AG20443 (cell line): ENCODE data around the gene KCNJ11.

Experiments
- DNase-seq: peaks from one replicate; pipeline ENCODE4 v3.0.0; 2012; ENCODE audit warnings: low spot score, mixed read lengths

KCNJ11 gene

DNA sequence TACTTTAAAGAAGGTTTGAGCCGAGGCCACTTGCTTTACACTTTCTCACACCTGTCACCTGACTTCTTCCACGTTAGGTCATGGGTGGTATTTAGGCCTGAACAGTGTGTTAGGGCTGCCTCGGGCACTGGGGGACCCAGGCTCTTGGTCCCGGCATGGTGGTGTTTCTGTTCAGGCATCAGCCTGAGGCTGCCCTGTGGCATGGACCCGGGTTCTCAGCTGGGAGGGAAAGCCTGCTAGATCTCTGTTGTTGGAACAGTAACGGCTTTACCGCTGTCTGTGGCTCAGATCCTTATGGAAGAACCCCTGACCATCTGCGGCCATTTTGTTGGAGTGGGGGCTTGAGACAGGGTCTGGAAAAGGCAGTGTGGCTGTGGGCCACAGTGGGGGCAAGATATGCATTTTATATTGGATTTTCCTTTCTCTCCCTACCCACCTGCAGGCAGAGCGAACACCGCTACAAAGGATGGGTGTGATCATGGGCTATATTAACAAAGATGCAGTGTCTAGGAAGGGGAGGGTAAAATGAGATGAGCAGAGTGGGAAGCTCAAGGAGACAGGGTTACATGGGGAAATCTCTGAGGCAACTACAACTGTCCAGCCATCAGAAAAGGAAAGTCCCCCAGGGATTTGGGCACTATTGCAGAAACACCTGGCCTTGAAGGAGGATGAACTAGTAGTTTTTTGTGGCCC is 1.6 kb upstream of the KCNJ11 start:
- DNase-seq: no peak

DNA sequence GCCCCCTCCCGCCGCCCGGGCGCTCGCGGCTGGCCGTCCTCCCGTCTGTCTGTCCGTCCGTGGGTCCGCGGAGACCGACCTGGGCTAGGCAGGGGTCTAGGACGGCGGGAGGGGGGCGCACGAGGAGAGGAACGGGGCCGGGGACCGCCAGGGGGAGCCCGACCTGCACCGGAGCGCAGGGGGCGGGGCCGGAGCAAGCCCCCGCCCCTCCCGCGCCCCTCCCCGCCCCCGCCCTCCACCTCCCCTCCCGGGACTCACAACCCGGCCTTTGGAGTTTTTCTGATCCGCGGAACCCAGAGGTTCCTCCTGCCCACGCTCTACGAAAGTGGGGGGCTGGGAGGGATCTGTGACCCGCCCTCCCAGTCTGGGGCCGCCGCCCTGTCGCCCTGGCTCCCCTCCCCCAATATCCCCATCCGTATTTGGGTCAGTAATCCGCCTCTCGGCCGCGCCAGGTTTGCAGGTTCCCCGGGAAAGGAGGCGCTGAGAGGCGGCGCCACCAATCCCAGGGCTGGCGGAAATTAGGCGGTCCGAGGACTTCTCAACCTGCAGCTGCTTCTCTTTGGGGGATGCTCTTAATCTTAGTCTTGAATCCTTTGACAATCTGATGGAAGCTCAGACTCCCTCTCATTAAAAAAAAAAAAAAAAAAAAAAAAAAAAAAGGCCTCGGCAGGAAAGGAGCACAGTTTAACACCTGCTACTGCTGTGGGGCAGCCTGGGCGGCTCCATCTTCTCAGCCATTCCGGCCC is 925 bp upstream of the KCNJ11 start:
- DNase-seq: peak; percentile 83

- DNase-seq: no peak
These were observed 648 bp downstream of the KCNJ11 start for GRCh38 chr11:17387811-17388210.

DNA sequence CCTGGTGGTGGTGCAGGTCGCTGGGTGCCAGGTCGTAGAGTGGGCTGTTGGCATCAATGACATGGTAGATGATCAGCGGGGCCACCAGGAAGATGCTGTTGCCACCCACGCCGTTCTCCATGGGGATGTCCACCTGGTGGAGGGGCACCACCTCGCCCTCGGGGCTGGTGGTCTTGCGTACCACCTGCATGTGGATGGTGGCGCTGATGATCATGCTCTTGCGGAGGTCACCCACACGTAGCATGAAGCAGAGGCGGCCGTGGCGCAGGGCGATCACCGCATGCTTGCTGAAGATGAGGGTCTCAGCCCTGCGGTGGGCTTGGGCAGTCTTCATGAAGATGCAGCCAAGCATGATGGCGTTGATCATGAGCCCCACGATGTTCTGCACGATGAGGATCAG is 1.2 kb downstream of the KCNJ11 start:
- no peak for DNase-seq

GRCh38 chr11:17386331-17387084 is 2.0 kb downstream of the KCNJ11 start:
- peak; percentile 80 for DNase-seq

DNA sequence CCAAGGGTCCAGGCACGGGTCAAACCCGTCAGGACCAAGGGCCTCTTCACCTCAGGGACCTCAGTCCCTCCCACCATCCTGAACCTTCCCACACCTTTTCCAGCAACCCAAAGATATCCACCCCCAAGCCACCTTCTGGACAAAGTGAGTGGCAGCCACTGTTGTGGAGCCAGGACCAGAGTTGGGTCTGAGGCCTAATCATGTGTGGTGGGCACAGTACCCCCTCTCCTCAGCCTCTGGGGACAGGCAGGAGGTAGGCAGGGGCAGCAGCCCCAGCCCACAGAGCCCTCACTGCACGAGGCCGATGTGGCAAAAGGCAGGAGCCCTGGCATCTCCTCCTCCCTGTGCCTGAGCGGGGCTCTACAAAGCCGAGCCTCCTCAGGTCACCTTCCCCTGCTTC is 2.5 kb downstream of the KCNJ11 start:
- DNase-seq: no peak

DNA sequence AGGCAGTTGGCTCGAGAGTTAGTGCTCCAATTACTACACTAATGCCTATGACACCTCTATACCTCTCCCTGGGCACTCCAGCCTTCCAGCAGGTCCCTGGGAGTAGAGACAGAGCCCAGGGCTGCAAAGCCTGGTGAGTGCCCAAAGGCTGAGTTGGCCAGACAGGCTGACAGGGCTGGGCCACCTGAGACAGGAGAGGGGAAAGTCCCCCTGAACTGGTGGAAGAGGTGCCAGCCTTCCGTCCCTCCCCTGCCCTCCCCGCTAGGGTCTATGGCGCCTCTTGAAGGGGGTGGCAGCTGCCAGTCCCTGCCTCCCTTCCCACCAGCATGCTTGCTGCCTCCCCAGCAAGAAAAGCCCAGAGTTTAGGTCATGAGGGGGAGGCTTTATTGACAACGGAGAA is 3.0 kb downstream of the KCNJ11 start:
- no peak for DNase-seq

GRCh38 chr11:17384002-17384511 is 4.4 kb downstream of the KCNJ11 start:
- peak; percentile 75 for DNase-seq

DNA sequence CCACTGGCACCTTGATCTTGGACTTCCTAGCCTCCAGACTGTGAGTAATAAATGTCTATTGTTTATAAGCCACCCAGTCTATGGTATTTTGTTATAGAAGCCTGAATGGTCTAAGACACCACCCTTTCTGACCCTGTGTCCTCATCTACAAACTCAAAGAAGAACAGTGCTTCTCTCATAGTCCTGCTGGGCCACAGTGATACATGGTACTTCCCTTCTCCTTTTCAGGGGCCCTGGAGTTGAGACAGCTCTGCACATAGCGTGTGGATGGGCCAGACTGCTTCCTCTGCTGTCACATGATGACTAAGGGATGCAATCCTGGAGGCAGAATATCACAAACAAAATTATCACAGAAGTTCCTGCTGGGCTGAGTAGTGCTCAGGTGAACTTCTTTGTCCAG is 5.0 kb downstream of the KCNJ11 start:
- DNase-seq: no peak

- no peak for DNase-seq
These were observed 6.3 kb downstream of the KCNJ11 start for GRCh38 chr11:17382046-17382728.

DNA sequence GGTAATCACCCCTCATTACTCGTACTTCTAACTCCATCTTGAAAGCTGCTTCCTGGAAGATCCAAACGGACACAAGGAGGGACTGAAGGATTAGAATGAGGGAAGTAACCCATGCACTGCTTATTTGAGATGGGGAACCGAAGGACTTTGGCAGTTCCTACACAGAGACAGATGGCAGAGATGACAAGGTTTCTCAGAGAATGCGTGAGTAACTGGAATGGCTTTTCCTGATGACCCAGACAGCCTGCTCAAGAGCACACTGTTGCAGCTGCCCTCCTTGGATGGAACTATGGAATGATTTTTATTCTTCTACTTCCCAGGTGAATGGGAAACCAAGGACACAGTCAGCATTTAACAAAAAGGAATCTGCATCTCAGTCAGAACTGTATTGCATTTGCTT is 7.3 kb downstream of the KCNJ11 start:
- DNase-seq: no peak

- no peak for DNase-seq
These were observed 8.9 kb downstream of the KCNJ11 start for GRCh38 chr11:17379383-17380180.

GRCh38 chr11:17378655-17379054 is 9.8 kb downstream of the KCNJ11 start:
- DNase-seq: no peak

DNA sequence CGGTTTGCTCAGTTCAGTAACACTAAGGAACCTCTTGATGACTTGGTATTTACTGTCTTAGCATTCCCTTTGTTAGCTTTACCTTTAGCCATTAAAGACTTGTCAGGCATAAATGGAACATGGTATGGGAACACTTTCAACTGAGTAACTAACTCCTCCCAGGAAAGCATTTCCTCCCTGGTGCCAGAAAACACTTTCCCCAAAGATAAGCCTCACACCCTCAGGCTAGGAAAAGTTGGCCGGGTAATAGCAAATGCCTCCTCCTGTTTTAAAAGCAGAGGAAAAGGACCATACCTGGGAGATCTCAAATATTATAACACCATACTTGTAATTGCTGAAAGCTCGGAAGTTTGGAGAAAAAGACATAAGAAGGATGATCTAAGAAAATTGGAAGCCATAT is 12.0 kb downstream of the KCNJ11 start:
- DNase-seq: no peak

GRCh38 chr11:17375547-17375946 is 12.9 kb downstream of the KCNJ11 start:
- no peak for DNase-seq

DNA sequence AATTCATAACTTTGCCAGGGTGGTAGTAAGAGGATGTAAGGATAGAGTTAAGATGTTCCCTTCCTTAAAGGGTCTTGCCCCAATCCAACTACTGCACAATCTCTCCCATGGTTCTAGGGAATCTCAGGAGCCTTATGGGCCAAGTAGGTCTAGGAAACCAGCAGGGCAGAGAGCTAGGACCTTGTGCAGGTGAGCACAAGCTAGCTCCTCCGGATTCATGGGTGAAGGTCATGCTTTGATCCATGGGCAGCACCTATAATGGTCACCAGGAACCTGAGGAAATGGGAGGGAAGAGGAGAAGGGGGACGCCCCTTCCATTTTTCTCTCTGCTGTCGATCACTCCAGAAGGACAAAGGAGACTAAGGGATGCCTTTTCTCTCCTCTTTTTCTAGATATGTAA is 16.8 kb downstream of the KCNJ11 start:
- DNase-seq: no peak

DNA sequence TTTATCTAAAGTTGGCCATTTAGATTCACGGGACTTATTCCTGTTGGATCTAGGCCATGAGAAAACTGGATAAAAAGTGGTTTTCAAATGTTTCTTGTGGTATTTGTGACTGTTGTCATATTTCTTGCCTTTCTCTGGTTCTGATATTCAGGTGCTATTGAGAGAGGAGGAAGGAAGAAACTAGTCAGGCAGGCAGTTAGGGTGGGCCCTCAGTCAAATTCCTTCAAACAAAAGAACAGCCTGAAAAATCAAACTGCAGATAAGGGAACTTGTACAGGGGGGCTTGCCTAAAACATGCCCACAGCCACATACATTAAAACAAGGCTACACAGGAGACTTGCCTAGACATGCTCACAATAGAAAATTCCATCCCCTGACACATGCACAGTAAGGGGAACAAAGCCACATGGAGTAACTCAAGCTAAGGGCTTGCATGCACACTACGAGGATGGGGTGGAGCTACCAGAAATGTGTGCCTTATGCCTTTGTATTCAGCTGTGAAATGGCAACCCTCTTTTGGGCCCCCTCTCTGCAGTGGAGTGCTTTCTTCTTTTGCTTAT is 18.7 kb downstream of the KCNJ11 start:
- no peak for DNase-seq

- no peak for DNase-seq
These were observed 19.4 kb downstream of the KCNJ11 start for GRCh38 chr11:17369094-17369493.

DNA sequence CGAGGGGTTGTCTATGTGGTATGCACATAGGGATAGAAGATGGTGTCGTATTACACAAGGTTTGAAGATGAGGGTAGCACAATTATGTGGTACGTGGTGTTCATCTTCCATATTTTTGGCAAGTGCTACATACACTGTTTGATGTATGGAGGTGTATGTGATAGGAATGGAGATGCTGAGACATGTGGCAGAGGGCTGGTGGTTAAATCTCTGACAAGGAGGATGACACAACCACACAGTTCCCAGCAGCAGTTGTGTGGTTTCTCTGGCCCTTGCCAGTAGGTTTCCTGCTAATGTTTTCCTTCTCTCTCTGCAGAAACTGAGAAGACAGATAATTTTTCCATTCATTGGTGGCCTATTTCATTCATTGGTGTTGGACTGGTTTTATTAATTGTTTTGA is 19.9 kb downstream of the KCNJ11 start:
- no peak for DNase-seq

DNA sequence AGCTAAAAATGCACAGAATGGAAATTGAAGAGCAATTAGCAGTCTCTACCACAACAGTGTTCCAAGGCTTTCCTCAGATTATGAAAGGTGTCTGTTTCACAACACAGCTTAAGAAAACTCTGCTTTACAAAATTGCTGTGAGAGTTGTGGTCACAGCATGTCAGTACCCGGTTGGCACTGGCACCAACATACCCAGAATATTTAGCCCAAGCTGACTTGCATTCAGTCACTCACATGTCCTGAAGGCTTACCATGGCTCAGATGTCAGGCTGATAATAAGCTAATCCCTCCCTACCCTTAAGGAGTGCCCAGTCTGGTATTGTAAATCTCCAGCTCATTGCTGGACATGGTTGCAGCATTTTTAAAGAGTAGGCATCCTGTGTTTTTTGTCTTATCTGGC is 22.0 kb downstream of the KCNJ11 start:
- no peak for DNase-seq

DNA sequence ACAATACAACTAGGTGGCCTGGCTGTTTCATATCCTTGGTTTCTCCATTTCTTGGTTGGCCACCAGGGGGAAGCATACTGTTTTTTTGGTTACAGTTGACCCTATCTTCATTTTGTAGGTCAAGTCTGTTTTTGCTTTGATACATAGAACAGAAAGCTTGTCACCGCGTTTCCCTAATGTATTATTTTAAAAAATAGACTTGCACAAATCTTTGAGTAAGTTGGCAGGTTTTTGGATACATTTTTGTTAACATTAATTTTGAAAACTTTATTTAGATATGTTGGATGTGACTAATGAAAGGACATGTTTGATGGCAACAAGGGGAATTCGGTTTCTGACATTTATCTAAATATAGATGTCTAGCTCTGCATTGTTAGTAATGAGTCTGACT is 33.9 kb downstream of the KCNJ11 start:
- peak; percentile 75 for DNase-seq
